Measurements from ENCODE around the gene HIF3A.

The HIF3A gene

DNA sequence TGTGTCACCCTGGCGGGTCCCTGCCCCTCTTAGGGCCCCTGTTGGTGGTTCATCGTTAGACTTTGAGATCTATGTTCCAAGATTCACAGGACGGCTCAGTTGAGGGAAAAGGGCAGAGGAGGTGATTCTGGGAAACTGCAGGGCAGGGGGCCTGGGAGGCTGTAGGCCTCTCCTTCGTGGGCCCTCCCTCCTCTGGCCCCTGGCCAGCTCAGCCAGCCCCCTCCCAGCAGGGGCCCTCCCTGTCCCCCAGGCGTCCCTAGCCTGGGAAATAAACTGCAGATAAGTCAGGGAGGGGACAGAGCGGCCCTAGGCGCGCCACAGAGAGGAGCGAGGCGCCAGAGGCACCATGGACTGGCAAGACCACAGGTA lies 6.5 kb downstream of the HIF3A start:
- peaks cover 7% of the 10 kb centered on the region; the same call in 1 of the 2 replicates for H3K27me3 ChIP-seq (ENCODE audit: insufficient read depth, low read length)
- no peak overlapping the region for H3K4me3 ChIP-seq (ENCODE audit: low read depth, low read length, poor library complexity, severe bottlenecking)
- H2AFZ ChIP-seq (ENCODE audit: low read length) = no peak overlapping the region
- H3K9ac ChIP-seq (ENCODE audit: low read length) = no peak overlapping the region
- no peaks in the 10 kb centered on the region for H3K79me2 ChIP-seq (ENCODE audit: insufficient read depth, low read length)
- no peaks in the 10 kb centered on the region for H3F3A ChIP-seq (ENCODE audit: insufficient read depth, low read length)
- H3K36me3 ChIP-seq (ENCODE audit: insufficient read depth, low read length) = no peaks in the 10 kb centered on the region; the same call in 1 of the 2 replicates
- peaks cover 5% of the 10 kb centered on the region for H3K9me3 ChIP-seq (ENCODE audit: low read length)
- no peaks in the 10 kb centered on the region for H3K9me2 ChIP-seq (ENCODE audit: low read depth, low read length)
- H3K4me1 ChIP-seq (ENCODE audit: insufficient read depth, low read length, severe bottlenecking) = peaks cover 6% of the 10 kb centered on the region
- H4K20me1 ChIP-seq (ENCODE audit: insufficient read depth, low read length) = no peaks in the 10 kb centered on the region
- no peak for TF ChIP-seq EZH2 (IDR thresholded peaks at IDR 0.05; ENCODE audit: borderline replicate concordance, low read length)
- TF ChIP-seq, protein P1, sequence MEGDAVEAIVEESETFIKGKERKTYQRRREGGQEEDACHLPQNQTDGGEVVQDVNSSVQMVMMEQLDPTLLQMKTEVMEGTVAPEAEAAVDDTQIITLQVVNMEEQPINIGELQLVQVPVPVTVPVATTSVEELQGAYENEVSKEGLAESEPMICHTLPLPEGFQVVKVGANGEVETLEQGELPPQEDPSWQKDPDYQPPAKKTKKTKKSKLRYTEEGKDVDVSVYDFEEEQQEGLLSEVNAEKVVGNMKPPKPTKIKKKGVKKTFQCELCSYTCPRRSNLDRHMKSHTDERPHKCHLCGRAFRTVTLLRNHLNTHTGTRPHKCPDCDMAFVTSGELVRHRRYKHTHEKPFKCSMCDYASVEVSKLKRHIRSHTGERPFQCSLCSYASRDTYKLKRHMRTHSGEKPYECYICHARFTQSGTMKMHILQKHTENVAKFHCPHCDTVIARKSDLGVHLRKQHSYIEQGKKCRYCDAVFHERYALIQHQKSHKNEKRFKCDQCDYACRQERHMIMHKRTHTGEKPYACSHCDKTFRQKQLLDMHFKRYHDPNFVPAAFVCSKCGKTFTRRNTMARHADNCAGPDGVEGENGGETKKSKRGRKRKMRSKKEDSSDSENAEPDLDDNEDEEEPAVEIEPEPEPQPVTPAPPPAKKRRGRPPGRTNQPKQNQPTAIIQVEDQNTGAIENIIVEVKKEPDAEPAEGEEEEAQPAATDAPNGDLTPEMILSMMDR (IDR thresholded peaks at IDR 0.05; ENCODE audit: low read length) = no peak
- no peak overlapping the region for H3K4me2 ChIP-seq (ENCODE audit: low read length)
- no peak overlapping the region for H3K27ac ChIP-seq (ENCODE audit: low read depth, low read length, poor library complexity, severe bottlenecking)

GRCh38 chr19:46303691-46304397 lies 7.0 kb downstream of the HIF3A start:
- H3K36me3 ChIP-seq (ENCODE audit: insufficient read depth, low read length) = no peaks in the 10 kb centered on the region; the same call in 1 of the 2 replicates
- peaks cover 1% of the 10 kb centered on the region for H3K4me1 ChIP-seq (ENCODE audit: insufficient read depth, low read length, severe bottlenecking)
- no peak overlapping the region for H3K9ac ChIP-seq (ENCODE audit: low read length)
- H4K20me1 ChIP-seq (ENCODE audit: insufficient read depth, low read length) = no peaks in the 10 kb centered on the region
- H3K27ac ChIP-seq (ENCODE audit: low read depth, low read length, poor library complexity, severe bottlenecking) = no peak overlapping the region
- peaks cover 5% of the 10 kb centered on the region for H3K9me3 ChIP-seq (ENCODE audit: low read length)
- no peak overlapping the region for H2AFZ ChIP-seq (ENCODE audit: low read length)
- no peak overlapping the region for H3K4me3 ChIP-seq (ENCODE audit: low read depth, low read length, poor library complexity, severe bottlenecking)
- H3F3A ChIP-seq (ENCODE audit: insufficient read depth, low read length) = no peaks in the 10 kb centered on the region
- peaks cover 7% of the 10 kb centered on the region; the same call in 1 of the 2 replicates for H3K27me3 ChIP-seq (ENCODE audit: insufficient read depth, low read length)
- H3K9me2 ChIP-seq (ENCODE audit: low read depth, low read length) = no peaks in the 10 kb centered on the region
- no peak overlapping the region for H3K4me2 ChIP-seq (ENCODE audit: low read length)
- TF ChIP-seq EZH2 (IDR thresholded peaks at IDR 0.05; ENCODE audit: borderline replicate concordance, low read length) = no peak
- TF ChIP-seq, protein P1 (IDR thresholded peaks at IDR 0.05; ENCODE audit: low read length) = no peak
- no peaks in the 10 kb centered on the region for H3K79me2 ChIP-seq (ENCODE audit: insufficient read depth, low read length)

GRCh38 chr19:46306501-46306900 lies 9.7 kb downstream of the HIF3A start:
- no peak overlapping the region for H2AFZ ChIP-seq (ENCODE audit: low read length)
- no peaks in the 10 kb centered on the region; the same call in 1 of the 2 replicates for H3K36me3 ChIP-seq (ENCODE audit: insufficient read depth, low read length)
- H3K9me2 ChIP-seq (ENCODE audit: low read depth, low read length) = no peaks in the 10 kb centered on the region
- peaks cover 5% of the 10 kb centered on the region for H3K9me3 ChIP-seq (ENCODE audit: low read length)
- no peak overlapping the region for H3K4me2 ChIP-seq (ENCODE audit: low read length)
- H3K4me3 ChIP-seq (ENCODE audit: low read depth, low read length, poor library complexity, severe bottlenecking) = no peak overlapping the region
- no peaks in the 10 kb centered on the region for H3K4me1 ChIP-seq (ENCODE audit: insufficient read depth, low read length, severe bottlenecking)
- H4K20me1 ChIP-seq (ENCODE audit: insufficient read depth, low read length) = no peaks in the 10 kb centered on the region
- no peak overlapping the region for H3K9ac ChIP-seq (ENCODE audit: low read length)
- no peak overlapping the region for H3K27ac ChIP-seq (ENCODE audit: low read depth, low read length, poor library complexity, severe bottlenecking)
- H3F3A ChIP-seq (ENCODE audit: insufficient read depth, low read length) = no peaks in the 10 kb centered on the region
- H3K79me2 ChIP-seq (ENCODE audit: insufficient read depth, low read length) = no peaks in the 10 kb centered on the region
- no peak for TF ChIP-seq EZH2 (IDR thresholded peaks at IDR 0.05; ENCODE audit: borderline replicate concordance, low read length)
- TF ChIP-seq, protein P1 (IDR thresholded peaks at IDR 0.05; ENCODE audit: low read length) = no peak
- peaks cover 7% of the 10 kb centered on the region; the same call in 1 of the 2 replicates for H3K27me3 ChIP-seq (ENCODE audit: insufficient read depth, low read length)
